Activated CD4-positive, alpha-beta memory T cell treated with anti-CD3 and anti-CD28 coated beads, Interleukin-2, amount 10 ng/mL, durations not matched to agents 7 days and 5 days (primary cell): ENCODE data around the gene ASTN1. TPM values are rescaled to one million over a fixed set of nuclear protein-coding genes. Genes with fewer than 3 reads are reported as not detected.

Experiments
- CTCF ChIA-PET: fragments of 350-600 bp; sonication (Branson Sonifier 250); formaldehyde crosslinking; loops from one replicate; lab custom pipeline; 2021; ENCODE audit warnings: antibody characterized with exemption, inconsistent platforms; lab: Charles Lee
- POLR2A ChIA-PET: fragments of 350-600 bp; sonication (Branson Sonifier 250); formaldehyde crosslinking; loops from one replicate; lab custom pipeline; 2021; ENCODE audit warnings: antibody characterized with exemption; lab: Charles Lee
- DNase-seq: peaks from one replicate; pipeline ENCODE4 v3.0.0-alpha.2; 2020
- H3K27ac Mint-ChIP-seq: one replicate; pipeline ENCODE4 v1.8.0; 2021; ENCODE audit warnings: mild to moderate bottlenecking, mixed read lengths
- H3K27me3 Mint-ChIP-seq: one replicate; pipeline ENCODE4 v1.8.0; 2021; ENCODE audit warnings: mixed read lengths
- H3K36me3 Mint-ChIP-seq: one replicate; pipeline ENCODE4 v1.8.0; 2021; ENCODE audit warnings: low read depth, mixed read lengths
- H3K4me1 Mint-ChIP-seq: one replicate; pipeline ENCODE4 v1.8.0; 2021; ENCODE audit warnings: mixed read lengths
- H3K4me3 Mint-ChIP-seq: one replicate; pipeline ENCODE4 v1.8.0; 2021; ENCODE audit warnings: mild to moderate bottlenecking, mixed read lengths
- H3K9me3 Mint-ChIP-seq: one replicate; pipeline ENCODE4 v1.8.0; 2021; ENCODE audit warnings: mixed read lengths
- total RNA-seq, 2 experiments: library from RNA; stranded (reverse); gene quantifications; one replicate each; pipeline ENCODE4 v1.2.3, GENCODE V29; 2021

Gene ASTN1
- total RNA-seq, 2 experiments from 2014 or later: not detected

GRCh38 chr1:177002891-177003290, 161.6 kb downstream of the ASTN1 start:
- no peaks in the 10 kb centered on the region for H3K36me3 Mint-ChIP-seq
- no peak overlapping the region for H3K27ac Mint-ChIP-seq
- CTCF ChIA-PET: no interaction called here
- H3K4me3 Mint-ChIP-seq: no peak overlapping the region
- DNase-seq: no peak
- no peaks in the 10 kb centered on the region for H3K27me3 Mint-ChIP-seq
- H3K4me1 Mint-ChIP-seq: no peaks in the 10 kb centered on the region
- H3K9me3 Mint-ChIP-seq: no peaks in the 10 kb centered on the region
- POLR2A ChIA-PET: no interaction called here

DNA sequence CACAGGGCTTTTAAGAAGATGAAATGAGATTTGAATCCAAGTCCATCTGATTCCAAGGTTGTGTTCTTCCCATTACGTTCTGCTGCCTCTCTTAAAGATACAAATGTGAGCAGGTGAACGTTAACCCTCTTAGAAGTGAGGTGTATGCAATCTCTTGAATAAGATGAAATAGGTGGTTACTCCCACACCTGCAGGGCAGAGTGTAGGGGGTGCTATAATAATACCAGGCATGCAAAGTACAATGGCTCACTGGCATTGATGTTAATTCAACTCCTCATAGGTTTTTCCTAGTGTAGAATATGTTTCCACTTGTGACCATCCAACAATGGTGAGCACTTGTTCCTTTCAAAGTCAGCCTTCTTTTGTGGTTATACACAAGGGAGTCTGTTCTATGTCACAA, 163.0 kb downstream of the ASTN1 start:
- ChIA-PET CTCF (no interaction called here), POLR2A (no interaction called here)
- H3K27me3 Mint-ChIP-seq: no peaks in the 10 kb centered on the region
- no peaks in the 10 kb centered on the region for H3K4me1 Mint-ChIP-seq
- H3K27ac Mint-ChIP-seq: no peak overlapping the region
- no peak for DNase-seq
- H3K9me3 Mint-ChIP-seq: no peaks in the 10 kb centered on the region
- no peaks in the 10 kb centered on the region for H3K36me3 Mint-ChIP-seq
- H3K4me3 Mint-ChIP-seq: no peak overlapping the region

GRCh38 chr1:176998183-176998795, 166.2 kb downstream of the ASTN1 start:
- no peaks in the 10 kb centered on the region for H3K4me1 Mint-ChIP-seq
- CTCF ChIA-PET: no interaction called here
- H3K4me3 Mint-ChIP-seq: no peak overlapping the region
- no peak overlapping the region for H3K27ac Mint-ChIP-seq
- no peaks in the 10 kb centered on the region for H3K36me3 Mint-ChIP-seq
- no peak for DNase-seq
- POLR2A ChIA-PET: no interaction called here
- H3K27me3 Mint-ChIP-seq: no peaks in the 10 kb centered on the region
- no peaks in the 10 kb centered on the region for H3K9me3 Mint-ChIP-seq

- Mint-ChIP-seq H3K36me3 (no peaks in the 10 kb centered on the region), H3K27ac (no peak overlapping the region), H3K27me3 (no peaks in the 10 kb centered on the region), H3K4me3 (no peak overlapping the region), H3K4me1 (no peaks in the 10 kb centered on the region), H3K9me3 (no peaks in the 10 kb centered on the region)
- no peak for DNase-seq
- ChIA-PET CTCF (no interaction called here), POLR2A (no interaction called here)
These were observed 167.9 kb downstream of the ASTN1 start for GRCh38 chr1:176996456-176997090.

DNA sequence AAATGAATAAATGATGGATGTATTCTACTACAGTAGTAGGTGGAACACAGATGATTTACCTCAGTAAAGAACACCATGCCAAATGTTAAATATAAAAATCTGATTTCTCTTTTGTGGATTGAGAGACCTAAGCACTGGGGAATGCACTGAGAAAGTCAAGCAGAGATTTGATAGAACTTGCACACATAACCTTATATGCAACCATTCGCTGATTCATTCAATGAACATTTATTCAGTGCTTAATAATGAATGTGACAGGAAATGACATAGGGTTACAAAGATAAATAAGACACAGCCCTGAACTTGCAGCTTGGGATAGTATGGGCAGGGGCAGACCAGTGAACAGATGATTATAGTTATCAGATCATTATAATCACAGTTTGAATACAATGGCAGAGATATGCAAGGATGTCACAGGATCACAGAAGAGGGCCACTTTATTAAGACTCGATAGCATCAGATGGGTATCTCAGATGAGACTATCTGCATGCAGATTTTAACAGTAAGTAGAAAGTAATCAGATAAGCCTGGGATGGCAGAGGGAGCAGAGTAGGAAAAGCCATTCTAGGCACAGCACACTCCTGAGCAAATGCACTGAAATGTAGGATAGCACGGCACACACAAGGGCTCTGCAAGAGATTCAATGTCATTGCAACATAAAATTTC, 169.4 kb downstream of the ASTN1 start:
- H3K4me3 Mint-ChIP-seq: no peak overlapping the region
- no peaks in the 10 kb centered on the region for H3K9me3 Mint-ChIP-seq
- H3K27me3 Mint-ChIP-seq: no peaks in the 10 kb centered on the region
- DNase-seq: no peak
- H3K4me1 Mint-ChIP-seq: no peaks in the 10 kb centered on the region
- ChIA-PET POLR2A (no interaction called here), CTCF (no interaction called here)
- no peaks in the 10 kb centered on the region for H3K36me3 Mint-ChIP-seq
- H3K27ac Mint-ChIP-seq: no peak overlapping the region

- Mint-ChIP-seq H3K27me3 (no peaks in the 10 kb centered on the region), H3K4me1 (no peaks in the 10 kb centered on the region), H3K4me3 (no peak overlapping the region), H3K36me3 (no peaks in the 10 kb centered on the region), H3K27ac (no peak overlapping the region), H3K9me3 (no peaks in the 10 kb centered on the region)
- DNase-seq: no peak
- POLR2A ChIA-PET: no interaction called here
- CTCF ChIA-PET: no interaction called here
These were observed 170.9 kb downstream of the ASTN1 start for GRCh38 chr1:176993587-176993986.

- Mint-ChIP-seq H3K4me3 (no peak overlapping the region), H3K9me3 (no peaks in the 10 kb centered on the region), H3K4me1 (no peaks in the 10 kb centered on the region), H3K36me3 (no peaks in the 10 kb centered on the region), H3K27ac (no peak overlapping the region), H3K27me3 (no peaks in the 10 kb centered on the region)
- ChIA-PET POLR2A (no interaction called here), CTCF (no interaction called here)
- DNase-seq: no peak
These were observed 174.8 kb downstream of the ASTN1 start for GRCh38 chr1:176989754-176990153.

DNA sequence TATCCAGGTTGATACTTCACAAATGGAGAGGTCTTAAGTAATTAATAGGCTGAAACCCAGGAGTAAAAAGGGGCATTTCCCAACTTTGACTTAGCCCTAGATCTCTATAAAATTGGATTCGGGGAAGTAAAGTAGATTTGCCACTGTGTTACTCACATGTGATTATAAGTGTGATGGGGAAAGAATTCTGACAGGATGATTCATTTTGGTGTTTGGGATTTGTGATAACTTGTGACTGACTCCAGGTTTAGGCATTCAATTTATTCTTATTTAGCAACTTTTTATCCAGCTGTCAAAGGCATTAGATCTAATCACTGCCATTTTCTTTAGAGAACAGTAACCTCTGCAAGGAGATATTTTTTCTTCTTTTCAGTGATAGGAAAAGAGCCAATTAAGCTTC, 175.5 kb downstream of the ASTN1 start:
- CTCF ChIA-PET: no interaction called here
- H3K4me1 Mint-ChIP-seq: no peaks in the 10 kb centered on the region
- no peaks in the 10 kb centered on the region for H3K9me3 Mint-ChIP-seq
- POLR2A ChIA-PET: no interaction called here
- H3K4me3 Mint-ChIP-seq: no peak overlapping the region
- H3K27me3 Mint-ChIP-seq: no peaks in the 10 kb centered on the region
- no peak overlapping the region for H3K27ac Mint-ChIP-seq
- DNase-seq: no peak
- no peaks in the 10 kb centered on the region for H3K36me3 Mint-ChIP-seq

GRCh38 chr1:176987016-176987415, 177.5 kb downstream of the ASTN1 start:
- H3K4me3 Mint-ChIP-seq: no peak overlapping the region
- no peaks in the 10 kb centered on the region for H3K36me3 Mint-ChIP-seq
- H3K9me3 Mint-ChIP-seq: no peaks in the 10 kb centered on the region
- H3K27ac Mint-ChIP-seq: no peak overlapping the region
- H3K27me3 Mint-ChIP-seq: no peaks in the 10 kb centered on the region
- ChIA-PET POLR2A (no interaction called here), CTCF (no interaction called here)
- H3K4me1 Mint-ChIP-seq: no peaks in the 10 kb centered on the region
- DNase-seq: no peak

GRCh38 chr1:176983731-176984130, 180.8 kb downstream of the ASTN1 start:
- Mint-ChIP-seq H3K36me3 (no peaks in the 10 kb centered on the region), H3K9me3 (no peaks in the 10 kb centered on the region), H3K4me1 (no peaks in the 10 kb centered on the region), H3K27me3 (no peaks in the 10 kb centered on the region), H3K4me3 (no peak overlapping the region), H3K27ac (no peak overlapping the region)
- ChIA-PET POLR2A (no interaction called here), CTCF (no interaction called here)
- DNase-seq: no peak

- Mint-ChIP-seq H3K27ac (no peak overlapping the region), H3K36me3 (no peaks in the 10 kb centered on the region), H3K27me3 (no peaks in the 10 kb centered on the region), H3K4me1 (no peaks in the 10 kb centered on the region), H3K4me3 (no peak overlapping the region), H3K9me3 (no peaks in the 10 kb centered on the region)
- CTCF ChIA-PET: no interaction called here
- POLR2A ChIA-PET: no interaction called here
- no peak for DNase-seq
These were observed 187.7 kb downstream of the ASTN1 start for GRCh38 chr1:176976771-176977170.

DNA sequence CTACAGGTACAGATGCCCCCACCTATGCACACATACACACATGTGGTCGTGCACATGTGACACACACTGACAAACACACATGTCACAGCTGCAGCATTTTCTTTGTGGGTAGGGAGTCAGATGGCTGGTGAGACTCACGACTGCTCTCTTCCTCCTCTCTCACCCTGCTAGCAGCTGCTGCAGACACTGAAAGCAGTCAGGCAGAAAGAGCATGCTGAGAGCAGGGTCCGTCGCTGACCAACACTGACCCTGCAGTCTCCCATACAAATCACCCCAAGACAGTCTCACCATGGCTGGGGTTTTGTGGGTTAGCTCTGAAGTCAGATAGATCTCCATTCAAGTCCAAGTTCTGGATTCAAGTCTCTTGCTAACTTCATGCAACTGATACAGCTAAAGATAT, 188.3 kb downstream of the ASTN1 start:
- Mint-ChIP-seq H3K4me3 (no peak overlapping the region), H3K36me3 (no peaks in the 10 kb centered on the region), H3K27me3 (no peaks in the 10 kb centered on the region), H3K9me3 (no peaks in the 10 kb centered on the region), H3K27ac (no peak overlapping the region), H3K4me1 (no peaks in the 10 kb centered on the region)
- no peak for DNase-seq
- POLR2A ChIA-PET: no interaction called here
- CTCF ChIA-PET: no interaction called here

DNA sequence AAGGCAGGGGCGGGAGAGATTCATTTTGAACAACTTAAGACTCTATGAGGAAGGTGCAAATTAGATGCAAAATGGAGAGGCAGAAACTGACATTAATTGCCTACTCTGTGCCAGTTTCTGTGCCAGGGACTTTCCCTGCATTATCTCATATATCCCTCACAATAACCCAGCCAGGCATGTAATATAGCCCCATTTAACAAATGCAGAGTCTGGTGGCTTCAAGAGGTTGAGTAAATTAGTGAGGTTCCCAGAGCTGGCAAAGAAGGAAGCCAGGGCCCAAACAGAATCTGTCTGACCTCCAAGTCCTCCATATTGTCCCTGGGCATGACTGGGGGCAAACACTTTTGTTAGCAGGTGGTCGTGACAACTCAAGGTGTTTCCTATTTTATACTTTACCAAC, 199.8 kb downstream of the ASTN1 start:
- H3K36me3 Mint-ChIP-seq: no peaks in the 10 kb centered on the region
- no peaks in the 10 kb centered on the region for H3K9me3 Mint-ChIP-seq
- ChIA-PET CTCF (no interaction called here), POLR2A (no interaction called here)
- no peak overlapping the region for H3K4me3 Mint-ChIP-seq
- no peaks in the 10 kb centered on the region for H3K27me3 Mint-ChIP-seq
- H3K27ac Mint-ChIP-seq: no peak overlapping the region
- no peak for DNase-seq
- no peaks in the 10 kb centered on the region for H3K4me1 Mint-ChIP-seq

- ChIA-PET POLR2A (no interaction called here), CTCF (no interaction called here)
These were observed 201.3 kb downstream of the ASTN1 start for GRCh38 chr1:176963181-176963580.

More at GRCh38 chr1:176963181-176963580, 201.3 kb downstream of the ASTN1 start:
- Mint-ChIP-seq H3K36me3 (no peaks in the 10 kb centered on the region), H3K4me1 (no peaks in the 10 kb centered on the region), H3K27ac (no peak overlapping the region), H3K27me3 (no peaks in the 10 kb centered on the region), H3K4me3 (no peak overlapping the region), H3K9me3 (no peaks in the 10 kb centered on the region)
- no peak for DNase-seq
